Liver (tissue), 9 donors: ENCODE results near the gene NXPH4. TPM values are rescaled to one million over a fixed set of nuclear protein-coding genes. Genes with fewer than 3 reads are reported as not detected.

Experiments
- DNase-seq: peaks from one replicate; pipeline ENCODE4 v3.0.0-alpha.2; 2017; ENCODE audit warnings: low spot score
- H3K27ac ChIP-seq, 2 donors: one replicate each; pipeline ENCODE4 v1.7.0; 2013; ENCODE audit warnings: inconsistent platforms in 2 of 2, low read length in 2 of 2, control low read depth in 1 of 2, low read depth in 1 of 2, mild to moderate bottlenecking in 1 of 2
- H3K27me3 ChIP-seq, 4 donors: one replicate each; pipeline versions ENCODE4 v1.6.1 to v1.7.0; 2013; ENCODE audit warnings: low read length in 3 of 4, inconsistent platforms in 1 of 4, mild to moderate bottlenecking in 1 of 4, moderate library complexity in 1 of 4; ENCODE audit not compliant: control insufficient read depth in 4 of 4, insufficient read depth in 4 of 4
- H3K36me3 ChIP-seq, 4 donors: one replicate each; pipeline versions ENCODE4 v1.6.1 to v1.7.0; 2013; ENCODE audit warnings: low read length in 3 of 4, mild to moderate bottlenecking in 3 of 4, low read depth in 1 of 4, moderate library complexity in 1 of 4; ENCODE audit not compliant: control insufficient read depth in 4 of 4, insufficient read depth in 3 of 4
- H3K4me1 ChIP-seq, 4 donors: one replicate each; pipeline versions ENCODE4 v1.6.1 to v1.7.0; 2013; ENCODE audit warnings: low read length in 3 of 4, mild to moderate bottlenecking in 3 of 4, moderate library complexity in 1 of 4; ENCODE audit not compliant: control insufficient read depth in 4 of 4, insufficient read depth in 4 of 4
- H3K4me3 ChIP-seq, 3 donors: one replicate each; pipeline versions ENCODE4 v1.6.1 to v1.7.0; 2013; ENCODE audit warnings: low read length in 3 of 3, control low read depth in 1 of 3, low read depth in 1 of 3, mild to moderate bottlenecking in 1 of 3
- H3K9ac ChIP-seq, 2 donors: one replicate each; pipeline ENCODE4 v1.7.0; 2013; ENCODE audit warnings: low read length in 2 of 2, mild to moderate bottlenecking in 2 of 2, moderate library complexity in 2 of 2, control low read depth in 1 of 2, low read depth in 1 of 2
- H3K9me3 ChIP-seq, 4 donors: one replicate each; pipeline versions ENCODE4 v1.6.1 to v1.7.0; 2013; ENCODE audit warnings: low read length in 3 of 4; ENCODE audit not compliant: control insufficient read depth in 4 of 4
- ATF3 ChIP-seq: IDR thresholded peaks from 2 replicates; pipeline ENCODE4 v1.6.1; 2016; ENCODE audit warnings: antibody characterized with exemption
- CTCF ChIP-seq: fragments of 150-350 bp; IDR thresholded peaks from 2 replicates; pipeline ENCODE4 v1.5.1; 2017; ENCODE audit warnings: improper control_type of control experiment, low read depth, low read length; ENCODE audit not compliant: missing input control
- EGR1 ChIP-seq, 2 donors: IDR thresholded peaks; 2 replicates each; pipeline ENCODE4 v1.6.1; 2016 to 2018; ENCODE audit warnings: antibody characterized with exemption in 2 of 2, low read depth in 2 of 2
- FOXA1 ChIP-seq: IDR thresholded peaks from 2 replicates; pipeline ENCODE4 v1.6.1; 2016; ENCODE audit warnings: antibody characterized with exemption
- FOXA2 ChIP-seq: IDR thresholded peaks from 2 replicates; pipeline ENCODE4 v1.6.1; 2016; ENCODE audit warnings: antibody characterized with exemption
- GABPA ChIP-seq, 2 donors: IDR thresholded peaks in 1 of 2; conservative IDR thresholded peaks in 1 of 2; 2 replicates each; pipeline ENCODE4 v1.6.1; 2016; ENCODE audit warnings: antibody characterized with exemption in 2 of 2, mild to moderate bottlenecking in 1 of 2, moderate library complexity in 1 of 2
- HNF4A ChIP-seq, 2 donors: conservative IDR thresholded peaks; 2 replicates each; pipeline ENCODE4 v1.6.1; 2016; ENCODE audit warnings: antibody characterized with exemption in 2 of 2, mild to moderate bottlenecking in 2 of 2
- JUND ChIP-seq, 2 donors: IDR thresholded peaks; 2 replicates each; pipeline ENCODE4 v1.6.1; 2016; ENCODE audit warnings: antibody characterized with exemption in 2 of 2
- MAX ChIP-seq: IDR thresholded peaks from 2 replicates; pipeline ENCODE4 v1.6.1; 2016; ENCODE audit warnings: antibody characterized with exemption
- NR2F2 ChIP-seq: IDR thresholded peaks from 2 replicates; pipeline ENCODE4 v1.6.1; 2016; ENCODE audit warnings: antibody characterized with exemption
- RAD21 ChIP-seq, 2 donors: IDR thresholded peaks; 2 replicates each; pipeline ENCODE4 v1.6.1; 2016; ENCODE audit warnings: antibody characterized with exemption in 2 of 2, mild to moderate bottlenecking in 2 of 2
- REST ChIP-seq: IDR thresholded peaks from 2 replicates; pipeline ENCODE4 v1.6.1; 2016; ENCODE audit warnings: antibody characterized with exemption, mild to moderate bottlenecking
- RXRA ChIP-seq, 2 donors: IDR thresholded peaks; 2 replicates each; pipeline ENCODE4 v1.6.1; 2017 to 2018; ENCODE audit warnings: antibody characterized with exemption in 2 of 2, mild to moderate bottlenecking in 1 of 2
- SP1 ChIP-seq: IDR thresholded peaks from 2 replicates; pipeline ENCODE4 v1.6.1; 2018; ENCODE audit warnings: antibody characterized with exemption, mild to moderate bottlenecking
- TAF1 ChIP-seq: conservative IDR thresholded peaks from 2 replicates; pipeline ENCODE4 v1.6.1; 2016; ENCODE audit warnings: antibody characterized with exemption, mild to moderate bottlenecking
- YY1 ChIP-seq: IDR thresholded peaks from 2 replicates; pipeline ENCODE4 v1.6.1; 2016; ENCODE audit warnings: antibody characterized with exemption, mild to moderate bottlenecking
- ZBTB33 ChIP-seq: IDR thresholded peaks from 2 replicates; pipeline ENCODE4 v1.6.1; 2016; ENCODE audit warnings: antibody characterized with exemption
- WGBS: extraction: QIAGEN DNeasy Blood & Tissue Kit; methylation state at CpG from one replicate; pipeline ENCODE4 v1.1.7; 2013; 5-methylcytosine and 5-hydroxymethylcytosine counted together
- polyA plus RNA-seq, 2 donors: library from polyadenylated mRNA; stranded (reverse) in 1 of 2; unstranded in 1 of 2; fragments of 200-250 nt in 1 of 2; fragments of >200 nt in 1 of 2; fragmentation: Nextera tagmentation in 1 of 2; extraction: Ambion mirVana in 1 of 2; gene quantifications; one replicate each; pipeline versions ENCODE4 v1.2.1 to v1.2.3, GENCODE V29; 2013 to 2015
- total RNA-seq, 2 donors: library from RNA; depleted of rRNA; stranded (reverse); fragments of >200 nt; gene quantifications; one replicate each; pipeline ENCODE4 v1.2.3, GENCODE V29; 2014
- donor health status: healthy.
- donor health status: healthy.
- donor health status: healthy.
- donor health status: healthy.
- donor health status: healthy.

Gene NXPH4
- total and polyA plus RNA-seq, 4 donors = 0.15 TPM; not detected in 3

- peaks cover 3 to 6% (median 5%) of the 10 kb centered on the region in 4 donors for H3K4me1 ChIP-seq
- H3K9ac ChIP-seq = no peak overlapping the region
- H3K27ac ChIP-seq = no peak overlapping the region
- TF ChIP-seq EGR1 (IDR thresholded peaks at IDR 0.05; ENCODE audit: low read depth in 2 of 2) (no peak), TAF1 (no peak), JUND (IDR thresholded peaks at IDR 0.05) (no peak), YY1 (no peak), RAD21 (IDR thresholded peaks at IDR 0.05) (no peak), SP1 (no peak), ATF3 (no peak), ZBTB33 (no peak), HNF4A (conservative IDR thresholded peaks at IDR 0.05) (no peak), NR2F2 (no peak)
- H3K9me3 ChIP-seq = no peaks in the 10 kb centered on the region
- no peak for DNase-seq
- H3K4me3 ChIP-seq = no peak overlapping the region
- H3K36me3 ChIP-seq = peaks cover 14 to 59% (median 41%) of the 10 kb centered on the region in 4 donors
- no peaks in the 10 kb centered on the region for H3K27me3 ChIP-seq
- 86% methylated on average over 7 of the region's 7 CpGs for WGBS
These were observed 51.7 kb downstream of the NXPH4 start for GRCh38 chr12:57268264-57268663.

GRCh38 chr12:57270966-57271470 lies 54.4 kb downstream of the NXPH4 start:
- 90% methylated on average over 1 of the region's 1 CpG for whole genome bisulfite sequencing
- no peaks in the 10 kb centered on the region for H3K9me3 ChIP-seq
- no peak overlapping the region for H3K9ac ChIP-seq
- DNase-seq = no peak
- no peak overlapping the region for H3K27ac ChIP-seq
- peaks cover 14 to 59% (median 49%) of the 10 kb centered on the region in 4 donors for H3K36me3 ChIP-seq
- no peak overlapping the region for H3K4me3 ChIP-seq
- TF ChIP-seq HNF4A (conservative IDR thresholded peaks at IDR 0.05) (no peak), CTCF (no peak), ZBTB33 (no peak), ATF3 (no peak), FOXA1 (no peak), JUND (IDR thresholded peaks at IDR 0.05) (no peak), SP1 (no peak), REST (no peak), GABPA (IDR thresholded peaks at IDR 0.05 in 1 of 2, conservative IDR thresholded peaks at IDR 0.05 in 1 of 2) (no peak), FOXA2 (no peak), RAD21 (IDR thresholded peaks at IDR 0.05) (no peak), YY1 (no peak), NR2F2 (no peak), MAX (no peak), EGR1 (IDR thresholded peaks at IDR 0.05; ENCODE audit: low read depth in 2 of 2) (no peak), RXRA (IDR thresholded peaks at IDR 0.05) (no peak)
- no peaks in the 10 kb centered on the region for H3K27me3 ChIP-seq
- peaks cover 0 to 1% (median 0%) of the 10 kb centered on the region in 4 donors for H3K4me1 ChIP-seq
